HEK293 (cell line): ENCODE data around the gene CRNKL1.

Source experiments
- CTCF ChIA-PET: fragments of 350-600 bp; formaldehyde crosslinking; extraction: SDS; loops from one replicate; lab custom pipeline; 2021; ENCODE audit warnings: antibody characterized with exemption; lab: Yijun Ruan, JAX
- POLR2A ChIA-PET: fragments of 300-600 bp; formaldehyde crosslinking; extraction: SDS; loops from one replicate; lab custom pipeline; 2020; ENCODE audit warnings: antibody characterized with exemption, inconsistent platforms; lab: Yijun Ruan, JAX
- H3K27ac ChIP-seq: fragments of 200-500 bp; sonication (Bioruptor generic); 2 replicates; pipeline ENCODE4 v1.5.1; 2014; ENCODE audit warnings: low read depth, low read length, control low read depth, inconsistent platforms; ENCODE audit errors: extremely low read depth
- H3K36me3 ChIP-seq, 2 experiments: fragments of 200-500 bp in 1 of 2; sonication (Bioruptor generic) in 1 of 2; 1 replicate in 1 of 2; 2 replicates in 1 of 2; pipeline ENCODE4 v1.5.1; 2014 to 2017; ENCODE audit warnings: inconsistent platforms in 2 of 2, low read length in 2 of 2; ENCODE audit not compliant: control insufficient read depth in 2 of 2, insufficient read depth in 1 of 2
- H3K4me1 ChIP-seq: fragments of 200-500 bp; sonication (Bioruptor generic); 2 replicates; pipeline ENCODE4 v1.5.1; 2014; ENCODE audit warnings: mild to moderate bottlenecking, low read length, inconsistent platforms; ENCODE audit not compliant: control insufficient read depth, insufficient read depth
- H3K4me3 ChIP-seq: 2 replicates; pipeline ENCODE4 v1.5.1; 2011; ENCODE audit warnings: low read depth, mild to moderate bottlenecking, control low read depth, low read length, moderate library complexity
- H3K9me3 ChIP-seq: fragments of 200-500 bp; sonication (Bioruptor generic); 2 replicates; pipeline ENCODE4 v1.5.1; 2014; ENCODE audit warnings: low read depth, low read length, inconsistent platforms; ENCODE audit not compliant: control insufficient read depth, insufficient read depth
- EGR2 ChIP-seq: fragments of 450-650 bp; formaldehyde crosslinking; IDR thresholded peaks from 2 replicates; pipeline ENCODE4 v1.5.1; 2016; ENCODE audit warnings: low read depth, missing biosample characterization, missing genetic modification characterization
- GLI4 ChIP-seq: fragments of 450-650 bp; formaldehyde crosslinking; IDR thresholded peaks from 2 replicates; pipeline ENCODE4 v1.5.1; 2016; ENCODE audit warnings: missing biosample characterization, missing genetic modification characterization
- MEIS1 ChIP-seq: sonication (generic); formaldehyde crosslinking; IDR thresholded peaks from 2 replicates; pipeline ENCODE4 v1.8.1; 2022; ENCODE audit warnings: missing genetic modification reagents, mild to moderate bottlenecking, borderline replicate concordance
- MZF1 ChIP-seq: fragments of 450-650 bp; formaldehyde crosslinking; IDR thresholded peaks from 2 replicates; pipeline ENCODE4 v1.5.1; 2017; ENCODE audit warnings: missing biosample characterization, missing genetic modification characterization, borderline replicate concordance
- PATZ1 ChIP-seq: fragments of 450-650 bp; formaldehyde crosslinking; IDR thresholded peaks from 2 replicates; pipeline ENCODE4 v1.5.1; 2016; ENCODE audit warnings: missing biosample characterization, missing genetic modification characterization
- PRDM10 ChIP-seq: fragments of 450-650 bp; formaldehyde crosslinking; IDR thresholded peaks from 2 replicates; pipeline ENCODE4 v1.5.1; 2016; ENCODE audit warnings: missing biosample characterization, missing genetic modification characterization
- WT1 ChIP-seq: fragments of 450-650 bp; formaldehyde crosslinking; IDR thresholded peaks from 2 replicates; pipeline ENCODE4 v1.5.1; 2016; ENCODE audit warnings: missing biosample characterization, missing genetic modification characterization
- ZEB2 ChIP-seq: fragments of 450-650 bp; formaldehyde crosslinking; IDR thresholded peaks from 2 replicates; pipeline ENCODE4 v1.5.1; 2016; ENCODE audit warnings: missing biosample characterization, missing genetic modification characterization
- ZFHX2 ChIP-seq: fragments of 450-650 bp; formaldehyde crosslinking; conservative IDR thresholded peaks from 2 replicates; pipeline ENCODE4 v1.5.1; 2016; ENCODE audit warnings: missing biosample characterization, missing genetic modification characterization
- ZIC2 ChIP-seq: fragments of 450-650 bp; formaldehyde crosslinking; IDR thresholded peaks from 2 replicates; pipeline ENCODE4 v1.5.1; 2016; ENCODE audit warnings: missing biosample characterization, missing genetic modification characterization
- ZNF211 ChIP-seq: fragments of 450-650 bp; formaldehyde crosslinking; IDR thresholded peaks from 2 replicates; pipeline ENCODE4 v1.5.1; 2016; ENCODE audit warnings: low read depth, missing biosample characterization, missing genetic modification characterization
- ZNF223 ChIP-seq: fragments of 450-650 bp; formaldehyde crosslinking; IDR thresholded peaks from 2 replicates; pipeline ENCODE4 v1.5.1; 2016; ENCODE audit warnings: missing biosample characterization, missing genetic modification characterization
- ZNF239 ChIP-seq: fragments of 450-650 bp; formaldehyde crosslinking; IDR thresholded peaks from 2 replicates; pipeline ENCODE4 v1.5.1; 2016; ENCODE audit warnings: missing biosample characterization, missing genetic modification characterization
- ZNF24 ChIP-seq: fragments of 450-650 bp; formaldehyde crosslinking; IDR thresholded peaks from 2 replicates; pipeline ENCODE4 v1.5.1; 2016; ENCODE audit warnings: missing biosample characterization, missing genetic modification characterization
- ZNF311 ChIP-seq: fragments of 450-650 bp; formaldehyde crosslinking; IDR thresholded peaks from 2 replicates; pipeline ENCODE4 v1.5.1; 2017; ENCODE audit warnings: missing biosample characterization, missing genetic modification characterization, borderline replicate concordance
- ZNF529 ChIP-seq: fragments of 450-650 bp; formaldehyde crosslinking; IDR thresholded peaks from 2 replicates; pipeline ENCODE4 v1.5.1; 2017; ENCODE audit warnings: missing genetic modification characterization, missing biosample characterization; ENCODE audit not compliant: insufficient replicate concordance
- ZNF549 ChIP-seq: fragments of 450-650 bp; IDR thresholded peaks from 2 replicates; pipeline ENCODE4 v1.5.1; 2018; ENCODE audit warnings: missing biosample characterization, missing genetic modification characterization, mild to moderate bottlenecking, inconsistent platforms, moderate library complexity
- ZNF561 ChIP-seq: fragments of 450-650 bp; IDR thresholded peaks from 2 replicates; pipeline ENCODE4 v1.5.1; 2018; ENCODE audit warnings: missing biosample characterization, missing genetic modification characterization, borderline replicate concordance
- ZNF585B ChIP-seq: fragments of 450-650 bp; formaldehyde crosslinking; IDR thresholded peaks from 2 replicates; pipeline ENCODE4 v1.5.1; 2016; ENCODE audit warnings: missing biosample characterization, missing genetic modification characterization
- ZNF629 ChIP-seq: fragments of 450-650 bp; formaldehyde crosslinking; IDR thresholded peaks from 2 replicates; pipeline ENCODE4 v1.5.1; 2017; ENCODE audit warnings: missing biosample characterization, missing genetic modification characterization
- ZNF658 ChIP-seq: fragments of 450-650 bp; formaldehyde crosslinking; IDR thresholded peaks from 2 replicates; pipeline ENCODE4; 2016; ENCODE audit warnings: missing biosample characterization, missing genetic modification characterization
- ZNF664 ChIP-seq: fragments of 450-650 bp; formaldehyde crosslinking; IDR thresholded peaks from 2 replicates; pipeline ENCODE4 v1.5.1; 2016; ENCODE audit warnings: missing biosample characterization, missing genetic modification characterization
- ZNF776 ChIP-seq: fragments of 450-650 bp; formaldehyde crosslinking; IDR thresholded peaks from 2 replicates; pipeline ENCODE4 v1.5.0; 2017; ENCODE audit warnings: missing biosample characterization, missing genetic modification characterization, borderline replicate concordance
- TF ChIP-seq, protein P1 (sequence below): fragments of 450-650 bp; formaldehyde crosslinking; IDR thresholded peaks from 2 replicates; pipeline ENCODE4 v1.5.1; 2016; ENCODE audit warnings: missing biosample characterization, missing genetic modification characterization

The CRNKL1 gene

DNA sequence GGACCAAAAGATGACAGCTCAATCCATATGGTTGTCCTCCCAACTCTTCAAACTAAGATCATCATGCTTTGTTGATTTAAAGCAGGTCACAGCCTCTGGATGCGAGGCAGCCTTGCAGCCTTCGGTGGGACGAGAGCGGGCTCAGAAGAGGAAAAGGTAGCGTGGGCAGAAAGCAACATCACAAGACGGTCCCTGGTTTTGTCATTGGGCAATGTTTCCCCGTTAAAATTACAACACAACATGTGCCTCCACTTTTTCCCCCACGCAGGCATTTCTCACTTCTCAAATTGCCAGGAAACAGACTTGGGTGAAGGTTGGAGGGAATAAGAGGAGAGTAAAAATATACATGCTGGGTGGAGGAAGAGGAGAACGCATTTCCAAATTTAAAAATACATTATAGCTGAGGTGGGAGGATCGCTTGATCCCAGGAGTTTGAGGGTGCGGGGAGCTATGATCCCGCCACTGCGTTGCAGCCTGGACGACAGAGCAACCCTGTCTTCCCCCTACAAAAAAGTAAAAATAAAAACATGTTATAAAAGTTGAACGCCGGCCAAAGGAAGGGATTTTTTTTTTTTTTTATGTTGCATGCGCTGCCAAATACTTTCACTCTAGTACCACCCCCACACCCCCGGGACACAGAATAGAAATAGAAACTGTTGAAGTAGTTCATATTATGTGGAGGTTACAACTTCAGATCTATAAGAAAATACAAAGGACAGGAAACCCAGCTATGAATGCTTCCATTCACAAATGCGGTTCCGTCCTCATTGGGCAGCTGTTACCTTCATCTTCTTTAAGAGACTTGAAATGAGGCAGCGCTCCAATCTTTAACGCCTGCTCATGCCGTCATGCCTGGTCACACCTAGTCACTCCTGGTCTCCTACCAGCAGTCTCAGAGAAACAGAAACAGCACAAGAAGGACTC, 49.0 kb downstream of the CRNKL1 start:
- H3K27ac ChIP-seq: peak overlapping the region; percentile 13; the same call in 1 of the 2 replicates
- H3K9me3 ChIP-seq: no peaks in the 10 kb centered on the region
- CTCF ChIA-PET: interaction anchor here (0.6 to 2.0 kb wide), 3 partner anchors 9 to 72 kb away, joined by 3 to 4 read pairs (median 3); partner anchors contain the start of gene NAA20
- peaks cover 0 to 3% of the 10 kb centered on the region in 2 experiments; a peak in 1 of 3 replicates for H3K36me3 ChIP-seq
- no peak overlapping the region for H3K4me3 ChIP-seq
- POLR2A ChIA-PET: interaction anchor here (1.1 to 1.6 kb wide), 2 partner anchors 9 to 13 kb away, joined by 3 to 7 read pairs; partner anchors contain the start of gene NAA20
- TF ChIP-seq ZNF223 (tag by site-specific recombination) (0 out of 2 replicates have a peak, but pooled peaks have one; percentile 16), EGR2 (peak; percentile 80), ZFHX2 (tag by site-specific recombination) (peak; percentile 65), ZNF549 (no peak)
- H3K4me1 ChIP-seq: peaks cover 23% of the 10 kb centered on the region

DNA sequence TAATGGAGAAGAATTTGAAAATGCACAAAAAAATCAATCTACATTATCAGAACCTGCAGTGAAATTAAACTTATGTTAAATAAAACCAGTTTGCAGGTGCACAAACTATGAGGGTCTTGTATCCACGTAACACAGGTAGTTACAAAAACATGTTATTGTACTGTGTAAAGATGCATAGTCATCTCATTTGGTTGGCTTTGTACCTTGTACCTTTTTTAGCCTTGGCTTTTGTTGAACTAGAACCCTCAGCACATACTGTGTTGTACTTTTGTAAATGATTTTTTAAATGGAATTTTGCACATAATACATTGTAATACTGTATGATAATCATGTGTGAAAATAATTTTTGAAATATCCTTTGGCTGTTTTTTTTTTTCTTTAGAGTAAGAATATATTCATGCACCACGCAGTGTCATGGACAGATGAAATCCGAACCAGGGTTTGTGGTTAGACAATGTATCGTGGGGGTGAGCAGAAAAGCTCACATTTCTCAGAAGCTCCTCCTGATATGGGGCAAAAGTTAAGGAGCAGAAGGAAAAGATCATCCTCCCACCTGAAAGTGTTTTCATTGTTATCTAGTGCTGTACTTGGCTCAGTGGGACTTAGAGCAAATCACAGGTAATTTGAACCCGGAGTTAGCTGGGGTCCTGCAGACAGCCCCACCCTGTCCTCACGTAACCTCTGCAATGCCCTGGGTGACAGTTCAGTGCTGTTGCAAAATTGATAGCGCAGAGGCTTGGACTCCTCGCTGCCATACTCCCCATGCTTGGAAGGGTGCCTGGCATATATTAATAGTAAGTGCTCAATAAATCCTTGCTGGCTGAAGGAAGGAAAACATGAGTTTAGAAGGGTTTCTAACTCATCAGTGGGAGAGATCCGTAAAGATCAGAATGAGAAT, 49.9 kb downstream of the CRNKL1 start:
- no peaks in the 10 kb centered on the region for H3K9me3 ChIP-seq
- peaks cover 0 to 3% of the 10 kb centered on the region in 2 experiments; a peak in 1 of 3 replicates for H3K36me3 ChIP-seq
- peaks cover 23% of the 10 kb centered on the region for H3K4me1 ChIP-seq
- no peak overlapping the region for H3K4me3 ChIP-seq
- CTCF ChIA-PET: interaction anchor here (0.6 to 2.0 kb wide), 3 partner anchors 10 to 72 kb away, joined by 3 to 4 read pairs (median 3); partner anchors contain the start of gene NAA20
- peak overlapping the region; percentile 13; the same call in 1 of the 2 replicates for H3K27ac ChIP-seq
- POLR2A ChIA-PET: interaction anchor here (1.1 to 1.6 kb wide), 2 partner anchors 8 to 14 kb away, joined by 3 to 7 read pairs; partner anchors contain the start of gene NAA20
- TF ChIP-seq ZNF561: 0 out of 2 replicates have a peak, but pooled peaks have one; percentile 25
- TF ChIP-seq, protein P1, sequence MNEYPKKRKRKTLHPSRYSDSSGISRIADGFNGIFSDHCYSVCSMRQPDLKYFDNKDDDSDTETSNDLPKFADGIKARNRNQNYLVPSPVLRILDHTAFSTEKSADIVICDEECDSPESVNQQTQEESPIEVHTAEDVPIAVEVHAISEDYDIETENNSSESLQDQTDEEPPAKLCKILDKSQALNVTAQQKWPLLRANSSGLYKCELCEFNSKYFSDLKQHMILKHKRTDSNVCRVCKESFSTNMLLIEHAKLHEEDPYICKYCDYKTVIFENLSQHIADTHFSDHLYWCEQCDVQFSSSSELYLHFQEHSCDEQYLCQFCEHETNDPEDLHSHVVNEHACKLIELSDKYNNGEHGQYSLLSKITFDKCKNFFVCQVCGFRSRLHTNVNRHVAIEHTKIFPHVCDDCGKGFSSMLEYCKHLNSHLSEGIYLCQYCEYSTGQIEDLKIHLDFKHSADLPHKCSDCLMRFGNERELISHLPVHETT (tag by site-specific recombination): no peak
- TF ChIP-seq ZNF549: no peak
- TF ChIP-seq ZNF664: peak; percentile 97
- no peak for TF ChIP-seq ZNF239
- TF ChIP-seq PRDM10 (tag by site-specific recombination): peak; percentile 57
- TF ChIP-seq ZEB2: no peak
- 0 out of 2 replicates have a peak, but pooled peaks have one; percentile 22 for TF ChIP-seq ZIC2
- TF ChIP-seq ZNF629 (tag by site-specific recombination): no peak
- no peak for TF ChIP-seq ZNF211 (tag by site-specific recombination)
- no peak for TF ChIP-seq MZF1 (tag by site-specific recombination)
- no peak for TF ChIP-seq ZNF585B
- TF ChIP-seq ZNF24 (tag by site-specific recombination): no peak
- no peak for TF ChIP-seq ZNF311
- no peak for TF ChIP-seq ZNF529 (tag by site-specific recombination)
- no peak for TF ChIP-seq GLI4
- TF ChIP-seq ZNF658 (tag by site-specific recombination): no peak
- peak; percentile 26; the same call in 1 of the 2 replicates for TF ChIP-seq PATZ1
- 0 out of 2 replicates have a peak, but pooled peaks have one; percentile 45 for TF ChIP-seq WT1 (tag by site-specific recombination)
- TF ChIP-seq ZNF776 (tag by site-specific recombination): no peak
- TF ChIP-seq MEIS1 (CRISPR knock-in tag): no peak
